CD4-positive, alpha-beta T cell treated with Interleukin-15 for 4 hours (primary cell): Measurements from ENCODE around the gene TPM2.
"Not testable (repeated sequence)": the region's sequence is repeated elsewhere in the genome, so short reads cannot be mapped to it uniquely, and the experiment has no call there.

Source experiments
- DNase-seq: peaks from one replicate; pipeline ENCODE4 v3.0.0-alpha.2; 2020; ENCODE audit warnings: low spot score

The TPM2 gene

DNA sequence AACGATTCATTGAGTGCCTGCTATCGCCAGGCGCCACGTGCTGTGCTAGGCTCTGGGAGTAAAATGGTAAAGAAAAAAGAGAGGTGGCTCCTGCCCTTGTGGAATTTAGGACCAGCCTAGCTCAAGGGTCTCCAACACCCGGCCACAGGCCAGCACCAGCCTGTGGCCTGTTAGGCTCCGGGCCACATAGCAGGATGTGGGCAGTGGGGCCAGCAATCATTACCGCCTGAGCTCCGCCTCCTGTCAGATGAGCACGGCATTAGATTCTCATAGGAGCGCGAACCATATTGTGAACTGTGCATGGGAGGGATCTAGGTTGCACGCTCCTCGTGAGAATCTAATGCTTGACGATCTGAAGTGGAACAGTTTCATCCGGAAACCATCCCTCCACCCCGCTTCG lies 33.4 kb downstream of the TPM2 start:
- DNase-seq, result no peak

DNA sequence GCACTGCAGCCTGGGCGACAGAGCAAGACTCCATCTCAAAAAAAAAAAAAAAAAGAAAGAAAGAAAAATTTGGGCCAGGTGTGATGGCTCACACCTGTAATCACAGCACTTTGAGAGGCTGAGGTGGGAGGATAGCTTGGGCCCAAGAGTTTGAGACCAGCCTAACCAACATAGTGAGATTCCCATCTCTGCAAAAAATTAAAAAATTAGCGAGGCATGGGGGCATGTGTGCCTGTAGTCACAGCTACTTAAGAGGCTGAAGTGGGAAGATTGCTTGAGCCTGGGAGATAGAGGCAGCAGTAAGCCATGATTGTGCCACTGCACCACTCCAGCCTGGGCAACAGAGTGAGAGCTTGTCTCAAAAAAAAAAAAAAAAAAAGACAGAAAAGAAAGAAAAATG lies 36.1 kb downstream of the TPM2 start:
- DNase-seq, result no peak

DNA sequence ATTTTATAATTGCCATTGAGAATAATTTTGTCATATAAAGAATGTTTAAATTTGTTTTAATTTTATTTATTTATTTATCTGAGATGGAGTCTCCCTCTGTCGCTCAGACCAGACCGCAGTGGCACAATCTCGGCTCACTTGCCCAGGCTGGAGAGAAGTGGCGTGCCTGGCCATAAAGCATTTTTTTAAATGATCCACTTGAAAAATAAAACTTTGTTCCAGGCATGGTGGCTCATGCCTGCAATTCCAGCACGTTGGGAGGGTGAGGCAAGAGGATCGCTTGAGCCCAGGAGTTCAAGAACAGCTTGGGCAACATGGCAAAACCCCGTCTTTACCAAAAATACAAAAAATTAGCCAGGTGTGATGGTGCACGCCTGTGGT lies 36.9 kb downstream of the TPM2 start:
- DNase-seq, result no peak

DNA sequence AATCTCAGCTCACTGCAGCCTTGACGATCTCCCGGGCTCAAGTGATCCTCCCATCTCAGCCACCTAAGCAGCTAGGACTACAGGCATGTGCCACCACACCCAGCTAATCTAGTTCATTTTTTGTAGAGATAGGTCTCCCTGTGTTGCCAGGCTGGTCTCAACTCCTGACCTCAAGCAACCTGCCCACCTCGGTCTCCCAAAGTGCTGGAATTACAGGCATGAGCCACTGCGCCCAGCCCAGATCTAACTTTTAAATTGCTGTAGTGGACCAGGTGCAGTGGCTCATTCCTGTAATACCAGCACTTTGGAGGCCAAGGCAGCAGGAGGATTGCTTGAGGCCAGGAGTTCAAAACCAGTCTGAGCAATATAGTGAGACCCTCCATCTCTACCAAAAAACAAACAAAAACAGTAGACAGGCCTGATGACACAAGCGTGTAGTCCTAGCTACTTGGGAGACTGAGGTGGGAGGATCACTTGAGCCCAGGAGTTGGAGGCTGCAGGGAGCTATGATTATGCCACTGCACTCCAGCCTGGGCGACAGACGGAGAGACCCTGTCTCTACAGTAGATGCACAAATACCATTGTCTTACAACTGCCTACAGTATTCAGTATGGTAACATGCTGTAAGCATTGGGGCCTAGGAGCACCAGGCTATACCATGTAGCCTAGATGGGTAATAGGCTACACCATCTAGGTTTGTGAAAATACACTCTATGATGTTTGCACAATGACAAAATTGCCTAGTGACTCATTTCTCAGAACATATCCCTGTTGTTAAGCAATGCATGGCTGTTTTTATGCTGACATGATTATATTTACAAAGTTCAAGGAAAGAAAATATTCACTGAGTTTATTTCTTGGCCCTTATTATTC lies 37.5 kb downstream of the TPM2 start:
- DNase-seq, result no peak

DNA sequence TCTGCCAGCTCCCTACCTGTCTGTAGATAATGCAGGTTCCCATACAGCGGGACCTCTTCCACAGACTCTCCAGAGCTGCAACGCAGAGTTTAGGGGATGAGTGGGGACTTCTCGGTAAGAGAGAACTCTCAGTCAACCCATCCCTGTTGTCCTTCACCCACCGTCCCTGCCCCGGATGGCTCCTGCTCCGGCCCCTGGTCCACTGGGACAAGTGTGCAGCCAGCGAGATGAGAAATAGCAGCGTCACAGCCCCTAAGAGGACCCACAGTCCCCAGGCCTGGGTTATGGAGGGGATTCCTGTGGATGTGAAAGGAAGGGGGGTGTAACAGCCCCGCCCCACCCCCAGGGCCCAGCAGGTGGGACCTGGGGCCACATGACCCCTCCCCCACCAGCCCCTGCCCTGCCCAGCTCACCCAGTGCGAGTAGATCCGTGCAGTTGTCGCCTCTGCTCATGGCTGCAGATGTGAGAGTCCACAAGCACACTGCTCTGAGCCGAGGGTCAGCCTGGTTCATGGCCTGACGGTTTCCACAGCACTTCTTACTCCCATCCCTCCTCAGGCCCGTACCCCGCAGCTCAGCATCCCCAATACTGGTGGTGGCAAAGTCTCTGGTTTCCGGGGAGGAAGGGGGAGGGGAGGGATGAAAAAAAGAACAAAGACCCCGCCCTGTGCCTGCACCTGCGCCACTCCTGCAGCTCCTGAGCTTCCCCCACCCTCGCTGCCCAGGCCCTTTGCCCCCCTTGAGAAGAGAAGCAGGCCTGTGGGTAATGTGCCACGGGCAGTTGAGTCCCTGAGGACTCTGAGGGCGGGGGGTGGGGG lies 39.2 kb downstream of the TPM2 start, which contains the start of gene SIT1:
Gene SIT1 (minus strand): TSS at position 591 of the 818 bp plus-strand sequence. CDS start 78 bp downstream, at position 513.
- DNase-seq, result peak; percentile 40

DNA sequence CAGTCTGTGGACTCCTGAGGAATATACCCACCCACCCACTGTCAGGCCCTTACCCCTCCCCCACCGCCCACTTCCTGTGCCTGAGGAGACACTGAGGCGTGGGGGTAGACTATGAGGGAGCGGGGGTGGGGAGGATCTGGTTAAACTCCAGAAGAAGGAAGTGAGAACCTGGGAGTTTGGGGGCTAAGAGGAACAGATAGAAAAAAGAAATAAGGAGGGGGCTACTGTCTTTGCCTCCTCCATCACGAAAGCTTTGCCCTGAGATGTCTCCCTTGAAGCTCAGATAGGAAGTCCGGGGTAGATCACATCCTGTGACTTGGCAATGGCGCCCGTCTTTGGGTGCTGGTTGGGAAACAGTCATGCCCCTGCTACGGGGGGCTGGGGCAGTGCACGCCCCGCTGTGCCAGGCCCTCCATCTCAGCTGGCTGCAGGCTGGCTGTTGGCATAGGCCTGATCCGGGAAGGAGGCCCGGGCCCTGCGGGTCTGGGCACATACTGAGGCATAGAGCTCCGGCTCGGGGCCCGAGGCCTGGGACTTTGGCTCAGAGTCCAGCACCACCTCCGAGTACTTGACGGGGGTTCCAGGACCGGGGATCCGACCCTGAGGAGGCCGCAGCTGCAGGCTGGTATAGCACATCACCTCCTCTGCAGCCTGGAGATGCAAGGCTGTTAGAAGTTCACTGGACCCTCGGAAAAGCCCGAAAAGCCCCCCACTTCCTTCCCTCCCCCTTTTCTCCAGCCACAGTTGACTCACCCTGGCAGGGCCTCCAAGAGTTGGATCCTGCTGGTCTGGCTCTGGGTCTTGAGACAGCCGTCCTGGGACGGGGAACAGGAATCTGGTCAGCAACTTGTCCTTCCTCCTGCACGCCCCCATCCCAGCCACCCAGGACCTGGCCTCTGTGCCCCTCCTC lies 40.0 kb downstream of the TPM2 start:
- peak; percentile 46 for DNase-seq

DNA sequence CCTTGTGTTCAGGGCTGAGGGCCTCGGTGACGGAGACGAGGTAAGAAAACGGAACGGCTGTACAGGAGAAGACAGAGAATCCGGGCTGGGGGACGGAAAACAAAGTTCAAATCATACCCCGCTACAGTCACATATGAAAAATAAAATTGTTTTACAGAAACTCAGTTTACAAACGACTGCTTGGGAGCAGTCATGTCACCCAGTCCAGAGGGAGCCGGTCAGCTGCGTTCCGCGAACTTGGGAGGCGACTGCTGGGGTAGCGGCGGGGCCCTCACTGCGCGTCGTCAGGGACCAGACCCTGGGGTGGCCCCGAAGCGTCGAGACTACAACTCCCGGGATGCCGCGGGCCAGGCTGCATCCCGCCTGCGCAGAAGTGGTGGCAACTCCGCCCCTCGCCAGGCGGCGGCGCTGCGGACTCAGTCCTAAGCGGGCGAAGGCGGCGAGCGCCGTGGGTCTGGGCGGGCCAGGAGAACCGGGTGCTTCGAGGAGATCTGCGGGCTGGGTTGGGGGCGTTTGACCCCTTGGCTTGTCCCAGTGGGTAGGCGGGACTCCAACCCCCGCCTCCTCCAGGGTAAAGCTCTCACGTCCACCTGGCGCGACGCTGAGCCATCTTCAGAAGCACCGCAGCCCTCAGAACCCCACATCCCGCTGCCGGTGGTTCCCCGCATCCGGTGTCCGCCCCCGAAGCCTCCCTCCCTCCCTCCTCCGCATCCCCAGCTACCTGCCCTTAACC lies 43.0 kb downstream of the TPM2 start:
- DNase-seq, result peak; percentile 90

DNA sequence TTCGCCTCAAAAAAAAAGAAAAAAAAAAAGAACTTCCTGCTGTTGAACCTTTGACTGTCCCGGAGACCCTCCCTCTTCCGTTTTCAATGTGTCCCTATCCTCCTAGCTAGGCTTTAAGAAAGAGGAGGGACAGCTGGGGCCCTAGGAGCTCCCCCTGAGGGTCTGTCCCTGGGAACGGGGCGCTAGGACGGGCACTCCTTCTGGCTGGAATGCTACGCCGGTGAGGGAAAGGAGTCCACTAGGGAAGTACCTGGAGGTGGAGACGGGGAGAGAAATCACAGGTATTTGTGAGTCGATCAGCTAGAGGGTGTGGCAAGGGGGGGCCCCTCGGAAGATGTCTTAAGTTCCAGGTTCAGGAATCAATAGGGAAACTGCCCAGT lies 43.6 kb downstream of the TPM2 start:
- no peak for DNase-seq

DNA sequence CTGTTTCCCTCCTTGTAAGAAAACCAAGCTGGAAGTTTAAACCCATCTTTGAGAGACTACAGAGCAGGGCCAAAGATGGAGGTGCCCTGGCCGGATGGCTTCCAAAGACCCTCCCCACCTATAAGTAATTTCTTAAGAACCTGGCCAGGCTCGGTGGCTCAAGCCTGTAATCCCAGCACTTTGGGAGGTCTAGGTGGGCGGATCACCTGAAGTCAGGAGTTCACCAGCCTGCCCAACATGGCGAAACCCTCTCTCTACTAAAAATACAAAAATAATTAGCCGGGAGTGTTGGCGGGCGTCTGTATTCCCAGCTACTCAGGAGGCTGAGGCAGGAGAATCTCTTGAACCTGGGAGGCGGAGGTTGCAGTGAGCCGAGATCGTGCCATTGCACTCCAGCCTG lies 44.0 kb downstream of the TPM2 start:
- DNase-seq, result not testable (repeated sequence)

DNA sequence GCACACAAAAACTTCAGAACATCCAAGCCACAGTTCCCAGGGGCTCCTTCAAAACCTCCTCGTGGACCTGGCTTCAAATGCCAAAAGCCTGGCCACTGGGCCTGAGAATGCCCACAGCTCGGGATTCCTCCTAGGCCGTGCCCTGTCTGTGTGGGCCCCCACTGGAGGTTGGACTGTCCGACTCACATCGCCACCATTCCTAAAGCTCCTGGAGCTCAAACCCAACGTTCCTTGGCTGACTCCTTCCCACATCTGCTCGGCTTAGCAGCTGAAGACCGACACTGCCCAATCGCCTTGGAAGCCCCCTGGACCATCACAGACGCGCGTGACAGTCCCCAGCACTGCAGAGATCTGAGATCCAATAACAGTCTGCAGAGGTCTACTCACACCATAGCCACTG lies 46.7 kb downstream of the TPM2 start:
- no peak for DNase-seq

DNA sequence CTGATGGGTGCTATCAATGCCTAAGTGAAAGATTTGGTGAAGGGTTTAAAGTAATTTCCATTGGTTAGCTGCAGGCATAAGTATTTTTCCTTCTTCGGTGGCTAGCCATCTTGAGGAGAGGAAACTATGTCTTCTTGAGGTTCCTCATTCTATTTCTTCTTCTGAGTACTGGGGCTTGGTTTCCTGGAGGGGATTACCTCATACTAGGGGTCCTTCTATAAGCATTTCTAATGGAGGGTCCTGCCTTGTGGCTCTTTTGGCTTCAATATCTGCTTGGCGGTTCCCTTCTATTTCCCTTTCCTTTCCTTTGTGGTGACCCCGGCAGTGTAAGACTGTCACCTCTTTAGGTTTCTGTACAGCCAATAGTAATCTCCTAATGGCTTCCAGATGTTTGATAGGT lies 48.2 kb downstream of the TPM2 start:
- DNase-seq, result not testable (repeated sequence)

DNA sequence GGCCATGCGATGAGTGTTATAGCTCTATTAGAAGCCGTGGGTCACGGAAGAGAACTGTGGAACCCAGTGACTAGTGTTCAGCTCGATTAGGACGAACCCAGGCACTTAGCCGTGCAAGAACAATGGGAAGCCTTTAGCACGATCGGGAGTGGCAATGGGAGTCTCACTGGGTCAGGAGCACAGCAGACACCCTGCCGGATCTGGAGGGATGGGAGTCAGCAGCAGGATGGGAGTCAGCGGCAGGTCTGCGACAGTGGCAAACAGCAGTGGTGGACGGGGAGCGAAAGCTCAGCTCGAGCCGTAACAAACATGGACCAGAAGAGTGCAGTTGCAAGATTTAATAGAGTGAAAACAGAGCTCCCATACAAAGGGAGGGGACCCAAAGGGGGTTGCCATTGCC lies 49.3 kb downstream of the TPM2 start:
- not testable (repeated sequence) for DNase-seq

DNA sequence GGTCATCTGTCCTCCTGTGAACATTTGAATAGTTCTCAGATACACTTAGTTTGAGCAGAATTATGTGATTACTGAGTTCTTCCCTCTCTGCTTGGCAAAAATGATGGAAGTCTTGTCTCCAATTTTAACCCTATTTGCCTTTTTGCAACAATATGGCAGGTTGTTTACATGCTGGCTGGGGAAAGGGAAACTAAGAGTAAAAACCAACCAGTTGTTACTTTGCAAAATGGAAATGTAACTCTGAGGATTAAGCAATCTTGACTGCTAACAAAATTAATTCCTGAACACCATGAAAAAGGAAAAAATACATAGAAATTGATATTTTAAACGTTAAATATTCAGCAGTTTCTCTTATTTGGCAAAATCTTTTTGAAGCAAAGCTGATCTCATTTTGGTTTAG lies 50.1 kb downstream of the TPM2 start:
- no peak for DNase-seq

DNA sequence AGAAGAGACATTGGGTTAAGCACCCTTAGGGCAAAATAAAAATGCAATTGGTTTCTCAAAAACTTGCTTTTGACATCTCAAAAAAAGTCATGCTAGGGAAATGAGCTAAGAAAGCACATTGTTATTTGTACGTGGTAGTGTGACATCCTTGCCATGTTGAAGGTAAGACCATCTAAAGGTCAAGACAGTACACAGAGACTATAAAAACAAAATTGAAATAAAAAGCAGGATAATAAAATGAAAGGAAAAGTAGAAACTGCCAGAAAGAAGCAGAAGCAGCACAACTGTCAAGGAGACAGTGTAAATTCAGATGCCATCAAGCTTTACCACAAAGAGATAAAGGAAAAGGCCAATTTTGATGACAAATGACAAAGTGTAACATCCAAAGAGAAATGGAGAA lies 50.5 kb downstream of the TPM2 start:
- DNase-seq, result not testable (repeated sequence)

DNA sequence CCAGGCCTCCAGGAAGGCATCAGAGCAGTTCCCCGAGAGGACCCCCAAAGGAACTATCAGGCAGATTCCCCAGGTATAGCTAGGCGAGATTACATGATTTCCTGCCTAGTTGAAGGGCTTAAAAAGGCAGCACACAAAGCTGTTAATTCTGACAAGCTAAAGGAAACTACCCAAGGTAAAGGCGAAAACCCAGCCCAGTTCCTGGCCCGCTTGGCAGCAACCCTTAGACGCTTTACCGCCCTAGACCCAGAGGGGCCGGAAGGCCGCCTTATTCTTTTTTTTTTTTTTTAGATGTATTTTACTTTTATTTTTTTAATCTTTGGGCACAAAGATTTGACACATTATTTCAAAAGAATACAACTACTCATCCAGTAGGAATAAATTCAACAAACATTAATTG lies 51.0 kb downstream of the TPM2 start:
- peak; percentile 42 for DNase-seq

DNA sequence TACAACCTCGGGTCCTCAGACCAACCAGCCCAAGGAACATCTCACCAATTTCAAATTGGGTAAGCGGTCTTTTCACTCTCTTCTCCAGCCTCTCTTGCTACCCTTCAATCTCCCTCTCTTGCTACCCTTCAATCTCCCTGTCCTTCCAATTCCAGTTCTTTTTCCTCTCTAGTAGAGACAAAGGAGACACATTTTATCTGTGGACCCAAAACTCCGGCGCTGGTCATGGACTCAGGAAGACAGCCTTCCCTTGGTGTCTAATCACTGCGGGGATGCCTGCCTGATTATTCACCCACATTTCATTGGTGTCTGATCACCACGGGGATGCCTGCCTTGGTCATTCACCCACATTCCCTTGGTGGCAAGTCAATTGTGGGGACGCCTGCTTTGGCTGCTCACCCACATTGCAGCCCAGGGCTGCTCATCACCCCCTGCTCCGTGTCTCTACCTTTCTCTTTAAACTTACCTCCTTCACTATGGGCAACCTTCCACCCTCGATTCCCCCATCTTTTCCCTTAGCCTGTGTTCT lies 52.2 kb downstream of the TPM2 start:
- not testable (repeated sequence) for DNase-seq

DNA sequence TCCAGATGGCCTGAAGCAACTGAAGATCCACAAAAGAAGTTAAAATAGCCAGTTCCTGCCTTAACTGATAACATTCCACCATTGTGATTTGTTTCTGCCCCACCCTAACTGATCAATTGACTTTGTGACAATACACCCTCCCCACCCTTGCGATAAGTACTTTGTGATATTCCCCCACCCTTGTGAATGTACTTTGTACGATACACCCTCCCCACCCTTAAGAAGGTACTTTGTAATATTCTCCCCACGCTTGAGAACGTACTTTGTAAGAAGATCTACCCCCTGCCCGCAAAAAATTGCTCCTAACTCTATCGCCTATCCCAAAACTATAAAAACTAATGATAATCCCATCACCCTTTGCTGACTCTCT lies 52.9 kb downstream of the TPM2 start:
- DNase-seq, result not testable (repeated sequence)

DNA sequence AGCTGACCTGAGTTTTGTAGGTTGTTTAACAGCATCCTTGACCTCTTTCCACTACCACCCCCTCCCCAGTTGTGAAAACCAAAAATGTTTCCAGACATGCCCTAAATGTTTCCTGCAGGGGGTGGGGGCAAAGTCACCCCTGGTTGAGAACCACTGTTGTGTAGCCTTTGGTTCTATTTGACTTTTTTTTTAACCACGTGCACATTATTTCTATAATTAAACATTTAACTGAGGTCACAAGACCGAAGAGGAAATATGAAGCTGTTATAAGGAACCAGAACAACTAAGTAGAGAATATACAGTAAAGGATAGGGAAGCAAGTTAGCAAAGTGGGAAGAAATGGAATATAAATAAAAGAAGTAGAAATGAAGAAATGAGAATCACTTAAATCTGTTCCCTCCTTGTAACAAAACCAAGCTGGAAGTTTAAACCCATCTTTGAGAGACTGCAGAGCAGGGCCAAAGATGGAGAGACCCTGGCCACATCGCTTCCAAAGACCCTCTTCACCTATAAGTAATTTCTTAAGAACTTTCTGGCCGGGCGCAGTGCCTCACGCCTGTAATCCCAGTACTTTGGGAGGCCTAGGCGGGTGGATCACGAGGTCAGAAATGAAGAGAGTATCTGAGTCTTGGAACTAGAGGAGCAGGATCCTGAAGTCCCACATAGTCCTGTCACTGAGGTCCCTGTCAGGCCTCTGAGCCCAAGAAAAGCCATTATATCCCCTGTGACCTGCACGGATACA lies 53.4 kb downstream of the TPM2 start:
- no peak for DNase-seq

DNA sequence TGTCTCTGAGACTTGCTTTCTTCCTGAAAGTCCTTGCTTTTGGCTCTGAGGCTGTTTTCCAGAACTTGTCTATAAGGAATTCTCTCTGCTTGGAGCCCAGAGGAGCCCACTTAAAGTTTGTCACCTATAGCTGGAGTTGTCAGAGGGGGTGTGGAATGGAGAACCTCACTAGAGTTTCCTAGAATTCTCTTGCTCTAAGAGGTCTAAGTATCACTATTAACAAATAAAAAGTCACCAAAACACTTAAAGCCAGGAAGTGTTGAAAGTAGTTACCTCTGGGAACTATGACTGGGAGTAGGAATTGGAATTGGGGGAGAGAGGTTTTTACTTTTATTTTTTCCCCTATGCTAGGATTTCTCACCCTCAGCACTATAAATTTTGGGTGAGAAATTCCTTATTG lies 54.0 kb downstream of the TPM2 start:
- DNase-seq, result no peak
